ENCODE results near the gene CALHM2.
"Not testable (repeated sequence)": the region's sequence is repeated elsewhere in the genome, so short reads cannot be mapped to it uniquely, and the experiment has no call there.

Gene CALHM2

GRCh38 chr10:103449208-103450144, 2.7 kb downstream of the CALHM2 start:
- DNase-seq = no peak

DNA sequence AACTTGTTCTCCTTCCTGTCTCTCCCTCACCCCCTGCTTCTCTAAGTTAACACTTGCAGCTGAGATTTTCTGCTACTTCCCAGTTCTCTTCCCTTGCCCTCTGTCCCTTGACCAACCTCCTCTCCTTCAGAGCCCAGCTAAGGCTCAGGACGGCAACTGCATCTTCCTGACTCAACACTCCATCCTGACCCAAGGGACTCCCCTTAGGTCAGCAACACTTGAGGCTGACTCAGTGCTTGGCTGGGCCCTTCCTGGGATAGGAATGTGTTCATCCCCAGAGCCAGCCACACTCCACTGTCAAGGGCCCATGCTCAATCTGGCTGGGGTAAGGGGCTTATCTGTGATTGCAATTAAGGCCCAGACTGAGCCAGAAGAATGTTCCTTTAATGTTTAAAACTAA, 3.4 kb downstream of the CALHM2 start:
- no peak for DNase-seq

GRCh38 chr10:103447187-103447586, 5.0 kb downstream of the CALHM2 start:
- DNase-seq = no peak

DNA sequence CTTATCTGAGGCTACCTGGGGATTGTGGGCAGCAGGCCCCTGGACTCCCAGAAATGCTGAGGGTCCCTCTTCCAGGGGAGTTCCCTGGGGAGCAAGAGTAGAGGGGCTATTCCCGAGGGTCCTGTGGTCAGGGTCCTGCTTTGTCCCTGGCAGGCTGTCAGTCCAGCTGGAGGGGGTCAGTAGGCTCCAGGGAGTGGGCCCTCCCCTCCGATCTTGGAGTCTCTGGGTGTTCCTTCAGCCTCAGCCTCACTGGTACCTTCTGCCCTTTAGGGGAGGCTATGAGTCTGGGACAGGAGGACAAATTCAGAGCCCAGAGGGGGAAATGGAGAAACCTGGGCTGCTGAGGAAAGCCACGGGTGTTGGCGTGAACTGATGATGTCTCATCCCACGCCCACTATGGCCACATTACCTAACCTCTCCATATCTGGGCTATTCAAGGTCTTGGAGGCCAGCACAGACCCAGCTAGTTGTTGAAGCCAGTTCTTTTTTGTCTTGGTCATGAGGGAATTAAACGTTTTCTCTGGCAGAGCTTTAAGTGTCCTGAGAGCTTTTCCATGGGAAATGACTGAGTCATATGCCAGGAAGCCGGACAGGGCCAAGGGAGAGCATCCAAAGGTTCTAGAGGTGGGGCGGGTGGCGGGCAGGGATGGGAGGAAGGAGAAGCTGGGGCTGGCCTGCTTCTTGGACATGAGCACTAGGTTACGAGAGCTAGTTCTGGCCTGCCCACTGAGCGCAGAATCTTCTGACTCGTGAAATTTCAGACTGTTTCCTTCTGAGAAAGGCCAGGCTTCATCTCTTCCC, 6.2 kb downstream of the CALHM2 start:
- DNase-seq = no peak

DNA sequence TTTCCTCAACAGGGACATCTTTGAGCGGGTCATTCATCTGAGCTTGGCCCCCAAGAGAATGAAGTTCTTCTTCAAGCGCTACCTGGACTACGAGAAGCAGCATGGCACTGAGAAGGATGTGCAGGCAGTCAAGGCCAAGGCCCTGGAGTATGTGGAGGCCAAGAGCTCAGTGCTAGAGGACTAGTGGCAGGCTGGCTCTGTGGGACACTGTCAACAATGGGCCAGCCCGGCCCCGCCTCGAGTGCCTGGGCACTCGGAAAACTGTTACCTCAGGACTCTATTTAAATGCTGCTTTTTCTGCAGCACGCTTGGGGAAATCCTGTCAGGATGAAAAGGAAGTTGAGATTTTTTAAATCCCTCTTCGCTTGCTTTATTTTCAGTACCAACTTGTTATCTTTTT, 6.8 kb downstream of the CALHM2 start:
- no peak for DNase-seq

- no peak for DNase-seq
Measured at GRCh38 chr10:103444478-103444877, 7.7 kb downstream of the CALHM2 start.

DNA sequence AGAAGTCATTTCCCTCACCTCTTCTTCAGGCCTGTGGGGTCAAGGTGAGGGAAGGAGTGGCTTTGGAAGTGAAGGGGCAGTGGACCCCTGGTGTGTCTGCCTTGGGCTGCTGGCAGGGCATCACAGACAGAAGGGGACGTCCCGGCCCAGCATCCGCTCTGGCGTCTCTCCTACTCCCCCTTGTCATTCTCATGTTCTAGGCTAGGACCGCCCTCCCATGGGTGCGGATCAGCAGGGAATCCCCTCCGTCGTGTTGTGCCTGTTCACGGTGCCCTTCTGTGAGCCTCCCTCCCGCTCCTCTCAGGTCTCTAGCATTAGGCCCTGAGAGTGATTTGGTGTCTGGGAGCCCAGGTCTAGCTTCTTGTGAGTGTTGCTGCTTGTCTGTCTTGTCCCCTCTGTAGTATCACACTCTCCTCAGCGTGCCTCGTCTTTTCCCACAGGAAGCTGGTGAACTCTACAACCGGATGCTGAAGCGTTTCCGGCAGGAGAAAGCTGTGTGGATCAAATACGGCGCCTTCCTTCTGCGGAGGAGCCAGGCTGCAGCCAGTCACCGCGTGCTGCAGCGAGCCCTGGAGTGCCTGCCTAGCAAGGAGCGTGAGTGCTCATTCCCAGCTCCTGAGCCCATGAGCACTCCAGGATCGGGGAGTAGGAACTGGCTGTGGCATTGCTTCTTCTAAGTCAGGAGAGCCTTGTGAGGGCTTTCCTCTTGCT, 8.5 kb downstream of the CALHM2 start:
- DNase-seq = no peak

DNA sequence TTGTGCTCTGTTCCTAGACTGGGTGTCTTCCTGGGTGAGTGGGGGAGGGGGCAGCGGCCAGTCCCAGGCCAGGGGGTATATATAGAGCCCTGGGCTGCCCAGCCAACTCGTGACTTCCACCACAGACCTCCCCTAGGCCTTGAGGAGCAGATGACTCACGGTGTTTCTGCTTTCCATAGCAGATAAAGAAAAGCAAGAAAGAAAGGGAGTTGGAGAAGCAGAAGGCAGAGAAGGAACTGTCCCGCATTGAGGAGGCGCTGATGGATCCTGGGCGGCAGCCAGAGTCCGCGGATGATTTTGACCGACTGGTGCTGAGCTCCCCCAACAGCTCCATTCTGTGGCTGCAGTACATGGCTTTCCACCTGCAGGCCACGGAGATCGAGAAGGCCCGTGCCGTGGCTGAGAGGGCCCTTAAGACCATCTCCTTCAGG, 10.1 kb downstream of the CALHM2 start:
- no peak for DNase-seq

DNA sequence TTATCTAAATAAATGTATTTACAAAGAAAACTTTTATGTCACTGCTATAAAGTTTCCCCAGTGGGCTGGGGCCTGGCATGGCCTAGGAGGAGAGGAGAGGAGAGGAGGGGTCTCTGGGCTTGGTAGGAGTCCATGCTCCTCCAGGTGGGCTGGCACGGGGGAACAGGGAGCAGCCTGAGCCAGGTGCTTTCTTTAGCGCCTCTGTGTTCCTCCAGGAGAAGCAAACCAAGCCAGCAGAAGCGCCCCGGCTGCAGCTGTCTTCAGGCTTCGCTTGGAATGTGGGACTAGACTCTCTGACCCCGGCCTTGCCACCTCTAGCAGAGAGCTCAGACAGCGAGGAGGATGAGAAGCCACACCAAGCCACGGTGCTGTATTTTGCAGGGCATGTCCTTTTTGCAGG, 10.6 kb downstream of the CALHM2 start:
- DNase-seq = no peak

DNA sequence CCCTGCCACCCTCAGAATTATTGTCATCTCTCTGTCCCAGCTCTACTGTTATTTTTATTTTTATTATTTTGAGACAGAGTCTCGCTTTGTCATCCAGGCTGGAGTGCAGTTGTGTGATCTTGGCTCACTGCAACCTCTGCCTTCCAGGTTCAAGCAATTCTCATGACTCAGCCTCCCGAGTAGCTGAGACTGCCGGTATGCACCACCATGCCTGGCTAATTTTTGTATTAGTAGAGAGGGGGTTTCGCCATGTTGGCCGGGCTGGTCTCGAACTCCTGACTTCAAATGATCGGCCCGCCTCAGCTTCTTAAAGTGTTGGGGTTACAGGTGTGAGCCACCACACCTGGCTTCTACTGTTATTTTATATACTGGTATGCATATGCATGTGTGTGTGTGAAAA, 11.0 kb downstream of the CALHM2 start:
- no peak for DNase-seq

DNA sequence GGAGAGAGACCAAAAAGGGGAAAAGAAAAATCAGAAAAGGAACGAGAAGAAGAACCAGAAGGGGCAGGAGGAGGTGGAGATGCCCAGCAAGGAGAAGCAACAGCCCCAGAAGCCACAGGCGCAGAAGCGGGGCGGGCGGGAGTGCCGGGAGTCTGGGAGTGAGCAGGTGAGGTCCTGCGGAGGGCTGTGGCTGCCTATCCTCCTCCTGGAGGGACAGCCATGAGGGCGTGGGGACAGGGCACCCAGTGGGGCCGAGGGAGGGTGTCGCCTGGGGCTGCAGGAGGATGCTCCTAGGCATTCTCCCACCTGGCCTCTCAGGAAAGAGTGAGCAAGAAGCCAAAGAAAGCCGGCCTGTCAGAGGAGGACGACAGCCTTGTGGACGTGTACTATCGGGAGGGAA, 11.8 kb downstream of the CALHM2 start:
- DNase-seq = no peak

DNA sequence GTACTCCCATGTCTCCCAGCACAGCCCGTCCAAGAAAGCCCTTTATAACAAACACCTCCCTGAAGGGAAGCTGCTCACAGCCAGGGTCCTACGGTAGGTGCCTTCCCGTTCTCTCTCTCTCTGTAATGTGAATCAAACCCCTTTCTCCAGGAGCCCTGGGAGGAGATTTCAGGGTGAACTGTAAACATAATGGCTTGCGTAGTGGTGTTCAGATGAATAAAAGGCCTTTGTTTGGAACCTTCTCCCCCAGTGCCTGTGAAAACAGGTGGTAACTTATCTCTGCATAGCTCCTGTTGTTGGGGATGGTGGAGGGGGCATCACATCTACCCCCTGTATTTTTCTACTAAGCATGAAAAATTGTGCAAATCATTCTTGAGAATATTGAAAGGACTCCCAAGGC, 12.4 kb downstream of the CALHM2 start:
- no peak for DNase-seq

- no peak for DNase-seq
Measured at GRCh38 chr10:103433858-103434257, 18.3 kb downstream of the CALHM2 start.

GRCh38 chr10:103431902-103432301, 20.3 kb downstream of the CALHM2 start:
- no peak for DNase-seq

- no peak for DNase-seq
Measured at GRCh38 chr10:103429647-103430046, 22.5 kb downstream of the CALHM2 start.

DNA sequence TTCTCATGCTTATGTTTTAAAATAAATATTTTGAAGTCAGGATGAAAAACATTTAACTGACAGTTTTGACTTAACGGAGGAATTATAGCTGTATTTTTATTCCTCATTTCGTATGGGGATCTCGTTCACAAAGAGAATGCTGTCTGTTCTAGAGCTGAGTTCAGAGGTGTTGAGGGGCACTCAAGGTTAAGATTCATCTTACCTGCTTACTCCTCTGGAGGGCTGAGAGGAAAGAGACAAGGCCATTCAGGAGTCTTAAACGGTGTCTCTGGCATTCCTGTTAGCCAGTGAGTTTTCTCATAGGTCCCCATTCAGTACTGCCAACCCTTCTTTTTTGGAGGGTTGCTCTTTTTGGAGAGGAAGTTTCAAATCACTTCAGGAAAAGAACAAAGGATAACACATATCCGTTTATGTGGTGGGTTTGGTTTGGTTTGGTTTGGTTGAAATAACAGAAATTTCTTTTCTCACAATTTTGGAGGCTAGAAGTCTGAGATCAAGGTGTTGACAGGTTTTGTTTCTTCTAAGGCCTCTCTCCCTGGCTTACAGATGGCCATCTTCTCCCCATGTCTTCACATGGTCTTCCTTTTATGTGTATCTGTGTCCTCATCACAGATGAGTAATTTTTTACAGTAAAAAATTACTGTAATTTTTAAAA, 23.1 kb downstream of the CALHM2 start:
- no peak for DNase-seq

- no peak for DNase-seq
Measured at GRCh38 chr10:103427866-103428265, 24.3 kb downstream of the CALHM2 start.

DNA sequence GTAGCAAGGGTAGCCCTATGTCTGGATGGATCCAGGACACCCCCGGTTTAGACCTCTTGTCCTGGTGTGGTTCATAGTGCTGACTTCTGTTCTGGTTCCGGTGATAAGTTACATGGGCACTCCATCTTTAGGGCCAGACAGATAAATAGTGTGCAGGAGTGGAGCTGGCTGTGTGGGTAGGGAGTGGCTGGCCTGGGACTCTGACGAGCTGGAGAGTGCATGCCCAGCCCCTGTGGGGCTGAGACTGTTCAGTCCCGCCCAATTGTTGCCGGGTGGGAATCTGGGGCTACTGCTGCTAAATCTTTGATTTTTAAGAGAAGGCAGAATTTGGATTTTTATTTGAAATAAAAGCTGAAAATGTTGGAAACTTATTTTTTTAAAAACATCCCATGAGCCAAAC, 28.4 kb downstream of the CALHM2 start:
- no peak for DNase-seq

DNA sequence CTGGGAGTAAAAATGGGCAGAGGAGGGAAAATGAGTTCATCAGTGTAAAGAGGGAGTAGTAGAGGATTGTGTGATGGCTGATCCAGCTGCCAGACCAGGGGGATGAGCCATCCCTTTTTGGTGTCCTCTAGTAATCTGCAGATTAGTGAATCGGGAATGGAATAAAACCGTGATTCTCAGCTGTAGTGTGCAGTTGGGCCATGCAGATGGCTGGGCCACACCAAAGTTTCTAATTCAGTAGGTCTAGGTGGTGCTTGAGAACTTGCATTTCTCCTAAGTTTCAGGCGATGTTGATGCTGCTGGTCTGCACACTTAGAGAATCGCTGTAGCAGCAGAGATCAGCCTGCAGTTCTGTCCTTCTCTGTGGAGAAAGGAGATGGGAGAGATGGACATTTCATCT, 33.1 kb downstream of the CALHM2 start:
- no peak for DNase-seq

DNA sequence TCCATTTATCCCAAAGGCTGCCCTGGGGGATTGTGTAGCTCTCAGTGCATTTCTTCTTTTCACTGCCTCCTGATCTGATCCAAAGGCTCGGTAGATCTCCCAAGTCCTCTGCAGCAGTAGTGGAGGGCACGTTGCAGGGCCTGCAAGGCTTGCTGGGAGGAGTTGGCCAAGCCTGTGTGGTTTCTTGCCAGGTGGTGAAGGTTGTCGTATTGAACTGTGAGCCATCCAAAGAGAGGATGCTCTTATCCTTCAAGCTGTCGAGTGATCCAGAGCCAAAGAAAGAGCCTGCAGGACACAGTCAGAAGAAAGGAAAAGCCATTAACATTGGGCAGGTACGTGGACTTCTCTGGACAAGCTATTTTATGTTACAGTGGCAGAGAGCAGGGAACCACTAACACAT, 34.6 kb downstream of the CALHM2 start:
- no peak for DNase-seq

DNA sequence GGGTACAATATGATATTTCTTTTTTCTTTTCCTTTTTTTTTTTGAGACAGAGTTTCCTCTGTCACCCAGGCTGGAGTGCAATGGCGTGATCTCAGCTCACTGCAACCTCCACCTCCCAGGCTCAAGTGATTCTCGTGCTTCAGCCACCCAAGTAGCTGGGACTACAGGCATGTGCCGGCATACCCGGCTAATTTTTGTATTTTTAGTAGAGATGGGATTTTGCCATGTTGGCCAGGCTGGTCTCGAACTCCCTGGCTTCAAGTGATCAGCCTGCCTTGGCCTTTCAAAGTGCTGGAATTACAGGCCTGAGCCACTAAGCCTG, 35.1 kb downstream of the CALHM2 start:
- not testable (repeated sequence) for DNase-seq

DNA sequence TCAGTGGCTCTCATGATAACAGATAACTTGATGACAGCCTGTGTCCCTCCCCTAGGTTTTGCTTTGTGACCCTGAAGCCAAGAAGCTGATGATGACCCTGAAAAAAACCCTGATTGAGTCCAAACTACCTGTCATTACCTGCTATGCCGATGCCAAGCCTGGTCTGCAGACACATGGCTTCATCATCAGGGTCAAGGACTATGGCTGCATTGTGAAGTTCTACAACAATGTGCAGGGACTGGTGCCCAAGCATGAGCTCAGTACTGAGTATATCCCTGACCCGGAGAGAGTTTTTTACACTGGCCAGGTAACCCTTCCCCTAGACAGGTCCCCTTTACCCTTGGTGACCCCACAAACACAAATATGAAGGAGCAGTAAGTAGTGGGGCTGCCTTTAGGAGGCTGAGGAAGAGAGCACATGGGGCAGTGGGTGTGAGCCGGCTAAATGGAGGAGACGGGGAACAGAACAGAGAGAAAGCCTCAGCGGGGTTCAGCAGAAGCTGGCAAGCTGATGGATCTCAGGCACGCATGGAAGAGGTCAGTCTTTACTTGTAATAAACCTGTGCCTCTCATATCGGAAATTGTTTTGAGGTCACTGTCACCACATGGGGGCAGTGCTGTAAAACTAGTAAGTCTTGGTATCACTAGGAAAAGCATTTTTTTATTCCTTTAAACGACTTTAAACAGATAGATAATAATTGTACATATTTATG, 35.6 kb downstream of the CALHM2 start:
- DNase-seq = no peak

Measured in NCI-H2081 treated with DMSO at 0.1 percent for 48 hours (cell line).